B cell (primary cell): ENCODE measurements around the gene ADARB2. TPM values are rescaled to one million over a fixed set of nuclear protein-coding genes. Genes with fewer than 3 reads are reported as not detected.

Experiments
- ATAC-seq: fragments of 200-7000 bp; cut with Tn5 transposase; one replicate; pipeline ENCODE4 v1.10.0; 2021; ENCODE audit warnings: low read depth, mild to moderate bottlenecking, moderate number of reproducible peaks, moderate library complexity
- CTCF ChIA-PET: fragments of 350-600 bp; sonication (Branson Sonifier 250); formaldehyde crosslinking; loops from one replicate; lab custom pipeline; 2021; ENCODE audit warnings: antibody characterized with exemption, inconsistent platforms; lab: Charles Lee
- POLR2A ChIA-PET: fragments of 350-600 bp; sonication (Branson Sonifier 250); formaldehyde crosslinking; loops from one replicate; lab custom pipeline; 2021; ENCODE audit warnings: antibody characterized with exemption; lab: Charles Lee
- DNase-seq: peaks from one replicate; pipeline ENCODE4 v3.0.0; 2013
- H2AFZ ChIP-seq: 2 replicates; pipeline ENCODE4 v1.6.1; 2012; ENCODE audit warnings: mild to moderate bottlenecking, low read depth, low read length; ENCODE audit not compliant: insufficient read depth, poor library complexity, severe bottlenecking
- H3K27ac ChIP-seq, 2 donors: 1 replicate in 1 of 2; 2 replicates in 1 of 2; pipeline ENCODE4 v1.5.1; 2012 to 2013; ENCODE audit warnings: low read length in 2 of 2, mild to moderate bottlenecking in 2 of 2, moderate library complexity in 1 of 2
- H3K27me3 ChIP-seq, 4 experiments: fragments of 200-600 bp in 1 of 4; sonication (generic) in 1 of 4; replicated peaks in 1 of 4; 1 replicate in 2 of 4; 2 replicates in 2 of 4; pipeline versions ENCODE4 v1.6.1 to v1.7.0; 2013 to 2016; ENCODE audit warnings: low read length in 3 of 4, mild to moderate bottlenecking in 2 of 4, mixed read lengths in 1 of 4, moderate library complexity in 1 of 4; ENCODE audit not compliant: insufficient read depth in 4 of 4, control insufficient read depth in 3 of 4; ENCODE audit errors: control extremely low read depth in 1 of 4
- H3K36me3 ChIP-seq, 2 experiments: replicated peaks in 1 of 2; 1 replicate in 1 of 2; 2 replicates in 1 of 2; pipeline versions ENCODE4 v1.6.1 to v1.7.1; 2013; ENCODE audit warnings: low read length in 1 of 2; ENCODE audit not compliant: insufficient read depth in 2 of 2, control insufficient read depth in 1 of 2; ENCODE audit errors: control extremely low read depth in 1 of 2, extremely low read depth in 1 of 2
- H3K4me1 ChIP-seq, 2 donors: fragments of 200-600 bp in 1 of 2; sonication (generic) in 1 of 2; 1 replicate in 1 of 2; 2 replicates in 1 of 2; pipeline versions ENCODE4 v1.5.1 to v1.6.1; 2013 to 2017; ENCODE audit warnings: low read length in 2 of 2; ENCODE audit not compliant: control insufficient read depth in 2 of 2, insufficient read depth in 2 of 2
- H3K4me2 ChIP-seq: replicated peaks from 2 replicates; pipeline ENCODE3; 2012; ENCODE audit warnings: mild to moderate bottlenecking, low read depth, low read length; ENCODE audit not compliant: poor library complexity, severe bottlenecking
- H3K4me3 ChIP-seq, 5 experiments: fragments of 200-600 bp in 1 of 5; sonication (generic) in 1 of 5; 1 replicate in 3 of 5; 2 replicates in 2 of 5; pipeline versions ENCODE4 v1.5.1 to v1.7.0; 2011 to 2016; ENCODE audit warnings: low read length in 4 of 5, mild to moderate bottlenecking in 4 of 5, low read depth in 2 of 5, control low read depth in 1 of 5, moderate library complexity in 1 of 5; ENCODE audit not compliant: insufficient read depth in 1 of 5; ENCODE audit errors: control extremely low read depth in 1 of 5, extremely low read depth in 1 of 5
- H3K79me2 ChIP-seq: fragments of 200-600 bp; sonication (generic); one replicate; pipeline ENCODE4 v1.6.0; 2016; ENCODE audit warnings: low read length; ENCODE audit not compliant: control insufficient read depth, insufficient read depth
- H3K9ac ChIP-seq: fragments of 200-600 bp; sonication (generic); 2 replicates; pipeline ENCODE4 v1.6.1; 2017; ENCODE audit warnings: mild to moderate bottlenecking, low read length, moderate library complexity
- H3K9me3 ChIP-seq, 3 donors: one replicate each; pipeline versions ENCODE4 v1.6.1 to v1.7.1; 2013; ENCODE audit warnings: low read length in 2 of 3; ENCODE audit not compliant: control insufficient read depth in 2 of 3, insufficient read depth in 1 of 3; ENCODE audit errors: control extremely low read depth in 1 of 3
- H4K20me1 ChIP-seq: 2 replicates; pipeline ENCODE4 v1.6.0; 2012; ENCODE audit warnings: mild to moderate bottlenecking, low read length; ENCODE audit not compliant: insufficient read depth, control insufficient read depth, poor library complexity, severe bottlenecking
- H3K27ac Mint-ChIP-seq: one replicate; pipeline ENCODE4 v1.8.0; 2021; ENCODE audit warnings: mixed read lengths
- H3K27me3 Mint-ChIP-seq: one replicate; pipeline ENCODE4 v1.8.0; 2021; ENCODE audit warnings: mixed read lengths
- H3K4me1 Mint-ChIP-seq: one replicate; pipeline ENCODE4 v1.8.0; 2021; ENCODE audit warnings: mixed read lengths
- H3K4me3 Mint-ChIP-seq: one replicate; pipeline ENCODE4 v1.8.0; 2021; ENCODE audit warnings: mixed read lengths
- H3K9me3 Mint-ChIP-seq: one replicate; pipeline ENCODE4 v1.8.0; 2022; ENCODE audit warnings: mixed read lengths; ENCODE audit not compliant: insufficient read depth
- CTCF ChIP-seq: fragments of 200-600 bp; IDR thresholded peaks from one replicate; pipeline ENCODE4 v1.8.0; 2022; ENCODE audit warnings: antibody characterized with exemption, mild to moderate bottlenecking
- EZH2 ChIP-seq: IDR thresholded peaks from 2 replicates; pipeline ENCODE4 v1.6.1; 2012; ENCODE audit warnings: borderline replicate concordance, low read depth, mild to moderate bottlenecking, moderate library complexity, low read length; ENCODE audit not compliant: insufficient read depth, poor library complexity, severe bottlenecking
- WGBS: methylation state at CpG from one replicate; pipeline ENCODE4 v1.1.5; 2013; ENCODE audit warnings: missing lambda C conversion rate; ENCODE audit not compliant: insufficient coverage; 5-methylcytosine and 5-hydroxymethylcytosine counted together
- intact Hi-C: fragments of 100-400 bp; cut with micrococcal nuclease; formaldehyde crosslinking; loops from one replicate; pipeline ENCODE4 v1.10.0; 2022
- polyA plus RNA-seq: library from polyadenylated mRNA; depleted of rRNA; stranded (reverse); fragments of >200 nt; gene quantifications from 2 replicates; pipeline ENCODE4 v1.2.3, GENCODE V29; 2012
- total RNA-seq, 2 donors: library from RNA; stranded (reverse); fragments of 120-200 nt in 1 of 2; gene quantifications; 1 replicate in 1 of 2; 2 replicates in 1 of 2; pipeline versions ENCODE4 v1.2.3 to v1.2.4, GENCODE V29; 2013 to 2022

The ADARB2 gene
- total and polyA plus RNA-seq, 2 donors (not counting 1 experiment from before 2014, with no cell fraction given): 0.13 to 0.96 TPM

GRCh38 chr10:1605121-1605520 is 132.2 kb downstream of the ADARB2 start:
- peaks cover 13% of the 10 kb centered on the region for H3K4me1 Mint-ChIP-seq
- no peak for ATAC-seq
- H4K20me1 ChIP-seq: no peaks in the 10 kb centered on the region
- no peaks in the 10 kb centered on the region for H3K9me3 Mint-ChIP-seq
- peaks cover 0 to 18% (median 9%) of the 10 kb centered on the region in 4 experiments for H3K27me3 ChIP-seq
- no peak overlapping the region for H3K27ac Mint-ChIP-seq
- peaks cover 22% of the 10 kb centered on the region for H3K27me3 Mint-ChIP-seq
- no peak overlapping the region for H3K9ac ChIP-seq
- no peak overlapping the region for H2AFZ ChIP-seq
- ChIA-PET CTCF (no interaction called here), POLR2A (no interaction called here)
- DNase-seq: no peak
- no peak overlapping the region for H3K27ac ChIP-seq
- intact Hi-C loops: no loop called here
- H3K9me3 ChIP-seq: peaks cover 0 to 3% (median 0%) of the 10 kb centered on the region in 3 donors
- no peaks in the 10 kb centered on the region for H3K79me2 ChIP-seq
- H3K36me3 ChIP-seq: no peaks in the 10 kb centered on the region
- 95% methylated on average over 2 of the region's 5 CpGs for WGBS
- H3K4me1 ChIP-seq: peaks cover 11 to 13% of the 10 kb centered on the region in 2 donors
- no peak overlapping the region for H3K4me3 ChIP-seq
- H3K4me3 Mint-ChIP-seq: no peak overlapping the region
- H3K4me2 ChIP-seq: no peak overlapping the region
- no peak for TF ChIP-seq EZH2
- TF ChIP-seq CTCF: no peak

- Mint-ChIP-seq H3K4me1 (peaks cover 11% of the 10 kb centered on the region), H3K27me3 (peaks cover 17% of the 10 kb centered on the region), H3K27ac (no peak overlapping the region), H3K9me3 (no peaks in the 10 kb centered on the region), H3K4me3 (no peak overlapping the region)
- DNase-seq: no peak
- CTCF ChIA-PET: no interaction called here
- no peaks in the 10 kb centered on the region for H3K36me3 ChIP-seq
- H3K4me1 ChIP-seq: peaks cover 10 to 11% of the 10 kb centered on the region in 2 donors
- no peak for ATAC-seq
- H2AFZ ChIP-seq: no peak overlapping the region
- POLR2A ChIA-PET: no interaction called here
- no peaks in the 10 kb centered on the region for H4K20me1 ChIP-seq
- H3K4me3 ChIP-seq: no peak overlapping the region
- H3K79me2 ChIP-seq: no peaks in the 10 kb centered on the region
- peaks cover 0 to 3% (median 0%) of the 10 kb centered on the region in 3 donors for H3K9me3 ChIP-seq
- intact Hi-C loops: no loop called here
- H3K9ac ChIP-seq: no peak overlapping the region
- H3K4me2 ChIP-seq: no peak overlapping the region
- TF ChIP-seq EZH2: no peak
- TF ChIP-seq CTCF: no peak
- no peak overlapping the region for H3K27ac ChIP-seq
- WGBS: 20% methylated on average over 1 of the region's 7 CpGs
- peaks cover 0 to 14% (median 7%) of the 10 kb centered on the region in 4 experiments for H3K27me3 ChIP-seq
These were observed 133.1 kb downstream of the ADARB2 start for GRCh38 chr10:1604246-1604645.
